Esophagus muscularis mucosa (tissue), 4 donors: ENCODE data around the gene COQ2. TPM values are rescaled to one million over a fixed set of nuclear protein-coding genes. Genes with fewer than 3 reads are reported as not detected.

Experiments
- DNase-seq: peaks from one replicate; pipeline ENCODE4 v3.0.0-alpha.2; 2017; ENCODE audit errors: extremely low spot score
- H3K27ac ChIP-seq, 4 donors: fragments of 200-600 bp; sonication (generic); replicated peaks in 1 of 4; 1 replicate in 3 of 4; 2 replicates in 1 of 4; pipeline ENCODE4 v1.5.1; 2016 to 2019; ENCODE audit warnings: mild to moderate bottlenecking in 1 of 4
- H3K27me3 ChIP-seq, 4 donors: fragments of 200-600 bp; sonication (generic); one replicate each; pipeline versions ENCODE4 v1.5.1 to v1.6.0; 2016 to 2019
- H3K36me3 ChIP-seq, 4 donors: fragments of 200-600 bp; sonication (generic); one replicate each; pipeline ENCODE4 v1.5.1; 2016 to 2019
- H3K4me1 ChIP-seq, 4 donors: fragments of 200-600 bp; sonication (generic); one replicate each; pipeline ENCODE4 v1.5.1; 2016 to 2019
- H3K4me3 ChIP-seq, 4 donors: fragments of 200-600 bp; sonication (generic); 1 replicate in 2 of 4; 2 replicates in 2 of 4; pipeline ENCODE4 v1.5.1; 2016 to 2019; ENCODE audit warnings: mild to moderate bottlenecking in 4 of 4, moderate library complexity in 1 of 4
- H3K9me3 ChIP-seq, 4 donors: fragments of 200-600 bp; sonication (generic); 1 replicate in 3 of 4; 2 replicates in 1 of 4; pipeline ENCODE4 v1.5.1; 2016 to 2019
- EP300 ChIP-seq: sonication (generic); formaldehyde crosslinking; IDR thresholded peaks from one replicate; pipeline ENCODE4 v1.6.1; 2017; ENCODE audit warnings: antibody characterized with exemption
- POLR2A ChIP-seq: fragments of 450-650 bp; IDR thresholded peaks from one replicate; pipeline ENCODE4 v1.6.1; 2017; ENCODE audit warnings: antibody characterized with exemption, moderate library complexity, mild to moderate bottlenecking, low read depth
- POLR2AphosphoS5 ChIP-seq, 2 donors: sonication (generic); formaldehyde crosslinking; IDR thresholded peaks; one replicate each; pipeline ENCODE4 v1.6.1; 2017; ENCODE audit warnings: antibody characterized with exemption in 2 of 2
- WGBS: methylation state at CpG from one replicate; pipeline ENCODE4 v1.1.5; 2018; 5-methylcytosine and 5-hydroxymethylcytosine counted together
- intact Hi-C: fragments of 100-400 bp; cut with DNase I; formaldehyde crosslinking; loops from one replicate; pipeline ENCODE4 v1.15.1; 2023
- total RNA-seq, 4 donors: library from RNA; depleted of rRNA; stranded (reverse); fragments of >200 nt; gene quantifications; one replicate each; pipeline versions ENCODE4 v1.1.0 to v1.2.1, GENCODE V29; 2016
- TF ChIP-seq, protein P1 (sequence below), 3 experiments: fragments of 200-600 bp in 2 of 3; fragments of 450-650 bp in 1 of 3; sonication (generic) in 2 of 3; IDR thresholded peaks; one replicate each; pipeline ENCODE4 v1.5.1; 2017 to 2019; ENCODE audit warnings: antibody characterized with exemption in 3 of 3, mild to moderate bottlenecking in 2 of 3, moderate library complexity in 1 of 3

Gene COQ2
- total RNA-seq, 4 donors from 2014 or later = 4.6 to 6.5 (median 5.4) TPM

DNA sequence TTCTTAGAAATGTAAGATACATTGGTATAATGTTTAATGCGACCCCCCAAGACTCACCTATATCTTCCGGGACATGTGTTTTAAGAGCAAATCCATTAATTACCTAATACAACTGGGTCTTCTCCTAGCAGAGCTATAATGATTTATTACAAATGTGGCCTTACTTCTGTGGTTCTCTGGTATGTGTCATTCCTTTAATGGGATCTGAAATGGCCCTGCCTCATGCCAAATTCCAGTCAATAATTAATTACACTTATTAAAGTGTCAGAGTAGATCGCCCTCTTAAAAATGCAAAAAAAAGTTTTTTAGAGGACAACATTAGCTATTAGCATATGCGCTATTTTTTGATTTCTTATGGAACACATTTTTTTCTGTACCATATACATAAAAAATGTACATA is 33.1 kb upstream of the COQ2 start:
- H3K27me3 ChIP-seq = no peaks in the 10 kb centered on the region
- no peaks in the 10 kb centered on the region for H3K4me1 ChIP-seq
- H3K9me3 ChIP-seq = no peaks in the 10 kb centered on the region
- H3K27ac ChIP-seq = no peak overlapping the region
- H3K4me3 ChIP-seq = no peak overlapping the region
- DNase-seq = no peak
- TF ChIP-seq, protein P1, sequence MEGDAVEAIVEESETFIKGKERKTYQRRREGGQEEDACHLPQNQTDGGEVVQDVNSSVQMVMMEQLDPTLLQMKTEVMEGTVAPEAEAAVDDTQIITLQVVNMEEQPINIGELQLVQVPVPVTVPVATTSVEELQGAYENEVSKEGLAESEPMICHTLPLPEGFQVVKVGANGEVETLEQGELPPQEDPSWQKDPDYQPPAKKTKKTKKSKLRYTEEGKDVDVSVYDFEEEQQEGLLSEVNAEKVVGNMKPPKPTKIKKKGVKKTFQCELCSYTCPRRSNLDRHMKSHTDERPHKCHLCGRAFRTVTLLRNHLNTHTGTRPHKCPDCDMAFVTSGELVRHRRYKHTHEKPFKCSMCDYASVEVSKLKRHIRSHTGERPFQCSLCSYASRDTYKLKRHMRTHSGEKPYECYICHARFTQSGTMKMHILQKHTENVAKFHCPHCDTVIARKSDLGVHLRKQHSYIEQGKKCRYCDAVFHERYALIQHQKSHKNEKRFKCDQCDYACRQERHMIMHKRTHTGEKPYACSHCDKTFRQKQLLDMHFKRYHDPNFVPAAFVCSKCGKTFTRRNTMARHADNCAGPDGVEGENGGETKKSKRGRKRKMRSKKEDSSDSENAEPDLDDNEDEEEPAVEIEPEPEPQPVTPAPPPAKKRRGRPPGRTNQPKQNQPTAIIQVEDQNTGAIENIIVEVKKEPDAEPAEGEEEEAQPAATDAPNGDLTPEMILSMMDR (IDR thresholded peaks at IDR 0.05) = no peak
- no peak for TF ChIP-seq POLR2A
- no peaks in the 10 kb centered on the region for H3K36me3 ChIP-seq
- WGBS = 68% methylated on average over 4 of the region's 4 CpGs
- intact Hi-C loops = no loop called here

DNA sequence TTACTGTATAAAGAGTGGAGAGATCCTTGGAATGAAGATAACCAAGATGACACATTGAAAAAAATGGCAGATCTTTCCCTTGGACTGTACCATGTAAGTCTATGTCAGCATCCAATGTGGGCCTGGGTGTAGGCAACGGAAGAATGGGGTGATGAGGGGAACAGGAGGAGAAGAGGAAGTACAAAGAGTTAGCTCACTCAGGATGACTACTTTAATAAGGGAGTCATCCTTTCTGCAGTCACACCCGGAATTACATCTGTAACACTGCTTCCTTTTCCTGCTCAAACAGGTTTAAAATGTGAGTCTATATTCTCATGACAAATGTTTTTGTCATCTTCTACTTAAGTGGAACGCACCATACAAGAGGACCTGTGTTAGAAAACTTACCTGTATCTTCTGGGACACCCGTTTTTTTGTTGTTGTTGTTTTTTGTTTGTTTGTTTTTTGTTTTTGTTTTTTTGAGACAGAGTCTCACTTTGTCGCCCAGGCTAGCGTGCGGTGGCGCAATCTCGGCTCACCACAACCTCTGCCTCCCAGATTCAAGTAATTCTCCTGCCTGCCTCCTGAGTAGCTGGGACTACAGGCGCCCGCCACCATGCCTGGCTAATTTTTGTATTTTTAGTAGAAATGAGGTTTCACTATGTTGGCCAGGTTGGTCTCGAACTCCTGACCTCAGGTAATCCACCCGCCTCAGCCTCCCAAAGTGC is 32.0 kb upstream of the COQ2 start:
- no peaks in the 10 kb centered on the region for H3K4me1 ChIP-seq
- 75% methylated on average over 13 of the region's 13 CpGs for WGBS
- H3K27ac ChIP-seq = no peak overlapping the region
- H3K36me3 ChIP-seq = no peaks in the 10 kb centered on the region
- TF ChIP-seq POLR2A = no peak
- TF ChIP-seq, protein P1 (IDR thresholded peaks at IDR 0.05) = no peak
- no peak for TF ChIP-seq EP300
- no peak for TF ChIP-seq POLR2AphosphoS5 (IDR thresholded peaks at IDR 0.05)
- no peak for DNase-seq
- H3K27me3 ChIP-seq = no peaks in the 10 kb centered on the region
- H3K9me3 ChIP-seq = no peaks in the 10 kb centered on the region
- intact Hi-C loops = no loop called here
- no peak overlapping the region for H3K4me3 ChIP-seq

GRCh38 chr4:83315341-83315870 is 30.8 kb upstream of the COQ2 start:
- intact Hi-C loops = no loop called here
- DNase-seq = no peak
- WGBS = 93% methylated on average over 4 of the region's 4 CpGs

DNA sequence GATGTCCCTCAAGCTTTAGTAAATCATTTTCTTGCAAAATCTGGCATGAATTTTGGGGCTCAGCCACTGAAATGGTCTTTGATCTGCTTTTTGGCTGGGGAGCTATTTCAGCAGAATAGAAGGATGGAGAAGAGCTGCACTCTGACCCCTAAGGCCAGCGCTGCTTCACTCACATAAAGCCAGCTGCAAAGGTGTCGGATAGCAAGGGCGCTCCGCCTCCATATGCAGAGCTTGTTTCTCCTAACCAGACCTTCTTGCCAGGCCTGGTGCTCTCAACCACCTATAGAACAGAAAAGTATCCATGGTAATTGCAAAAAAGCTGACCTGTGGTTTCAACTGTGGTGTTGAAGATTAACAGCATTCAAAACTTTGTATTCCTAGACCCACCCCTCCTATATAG is 24.1 kb upstream of the COQ2 start:
- no peaks in the 10 kb centered on the region for H3K9me3 ChIP-seq
- WGBS = 96% methylated on average over 4 of the region's 4 CpGs

More at GRCh38 chr4:83315341-83315870, 30.8 kb upstream of the COQ2 start:
- no peak overlapping the region for H3K27ac ChIP-seq
- H3K9me3 ChIP-seq = no peaks in the 10 kb centered on the region
- H3K4me3 ChIP-seq = no peak overlapping the region
- H3K4me1 ChIP-seq = no peaks in the 10 kb centered on the region
- H3K36me3 ChIP-seq = no peaks in the 10 kb centered on the region
- no peaks in the 10 kb centered on the region for H3K27me3 ChIP-seq
- no peak for TF ChIP-seq POLR2A
- TF ChIP-seq POLR2AphosphoS5 (IDR thresholded peaks at IDR 0.05) = no peak
- TF ChIP-seq, protein P1 (IDR thresholded peaks at IDR 0.05) = no peak
- no peak for TF ChIP-seq EP300

More for the DNA sequence above, 24.1 kb upstream of the COQ2 start:
- H3K4me1 ChIP-seq = no peaks in the 10 kb centered on the region
- no peaks in the 10 kb centered on the region for H3K36me3 ChIP-seq
- H3K27me3 ChIP-seq = no peaks in the 10 kb centered on the region
- no peak for DNase-seq
- intact Hi-C loops = no loop called here
- TF ChIP-seq, protein P1 (IDR thresholded peaks at IDR 0.05) = no peak
- no peak for TF ChIP-seq EP300
- no peak for TF ChIP-seq POLR2AphosphoS5 (IDR thresholded peaks at IDR 0.05)
- TF ChIP-seq POLR2A = no peak
- H3K27ac ChIP-seq = no peak overlapping the region
- no peak overlapping the region for H3K4me3 ChIP-seq
